Upper lobe of left lung (tissue), 6 donors: Measurements from ENCODE around the gene TIMP2. TPM values are rescaled to one million over a fixed set of nuclear protein-coding genes. Genes with fewer than 3 reads are reported as not detected.
"Not testable (repeated sequence)": the region's sequence is repeated elsewhere in the genome, so short reads cannot be mapped to it uniquely, and the experiment has no call there.

Experiments
- ATAC-seq, 2 donors: fragments of 200-7000 bp; cut with Tn5 transposase; one replicate each; pipeline ENCODE4 v1.9.1; 2022; ENCODE audit warnings: mild to moderate bottlenecking in 2 of 2, moderate library complexity in 2 of 2; ENCODE audit not compliant: low FRiP score in 2 of 2
- DNase-seq, 2 donors: peaks; one replicate each; pipeline ENCODE4 v3.0.0-alpha.2; 2019 to 2020
- H3K27ac ChIP-seq, 4 donors: fragments of 200-600 bp; sonication (generic); one replicate each; pipeline ENCODE4 v1.5.1; 2016 to 2019
- H3K27me3 ChIP-seq, 4 donors: fragments of 200-600 bp; sonication (generic); one replicate each; pipeline ENCODE4 v1.5.1; 2017 to 2019
- H3K36me3 ChIP-seq, 4 donors: fragments of 200-600 bp; sonication (generic); one replicate each; pipeline ENCODE4 v1.5.1; 2016 to 2019
- H3K4me1 ChIP-seq, 4 donors: fragments of 200-600 bp; sonication (generic); one replicate each; pipeline ENCODE4 v1.5.1; 2018 to 2019
- H3K4me3 ChIP-seq, 4 donors: fragments of 200-600 bp; sonication (generic); one replicate each; pipeline ENCODE4 v1.5.1; 2017 to 2019; ENCODE audit warnings: mild to moderate bottlenecking in 2 of 4, moderate library complexity in 1 of 4
- H3K9me3 ChIP-seq, 4 donors: fragments of 200-600 bp; sonication (generic); one replicate each; pipeline ENCODE4 v1.5.1; 2018 to 2019
- CTCF ChIP-seq, 6 experiments: fragments of 450-650 bp in 4 of 6; fragments of 200-600 bp in 2 of 6; sonication (generic) in 2 of 6; IDR thresholded peaks; one replicate each; pipeline ENCODE4 v1.5.1; 2016 to 2019; ENCODE audit warnings: antibody characterized with exemption in 6 of 6
- EP300 ChIP-seq, 4 donors: sonication (generic); formaldehyde crosslinking; IDR thresholded peaks; one replicate each; pipeline ENCODE4 v1.5.1; 2017; ENCODE audit warnings: antibody characterized with exemption in 4 of 4, control low read depth in 2 of 4
- POLR2A ChIP-seq, 4 donors: fragments of 450-650 bp; IDR thresholded peaks; one replicate each; pipeline ENCODE4 v1.5.1; 2016 to 2017; ENCODE audit warnings: antibody characterized with exemption in 4 of 4, mild to moderate bottlenecking in 2 of 4
- POLR2AphosphoS5 ChIP-seq, 2 donors: sonication (generic); formaldehyde crosslinking; IDR thresholded peaks; one replicate each; pipeline ENCODE4 v1.5.1; 2017; ENCODE audit warnings: antibody characterized with exemption in 2 of 2
- WGBS, 2 donors: methylation state at CpG; one replicate each; pipeline ENCODE4 v1.1.5; 2017 to 2018; 5-methylcytosine and 5-hydroxymethylcytosine counted together
- total RNA-seq, 6 donors: library from RNA; depleted of rRNA in 4 of 6; stranded (reverse); fragments of >200 nt in 4 of 6; gene quantifications; one replicate each; pipeline versions ENCODE4 v1.1.0 to v1.2.1, GENCODE V29; 2016 to 2021
- donor health status: DM: no; HTN: no; CAD: no; lungs with moderate emphysema.
- donor health status: DM: no; HTN: yes; CAD: no; lungs with severe emphysema.

TIMP2 gene
- total RNA-seq, 6 donors from 2014 or later, result 60.8 to 313 (median 145) TPM

- Histone ChIP-seq H3K4me3 (no peak overlapping the region), H3K27ac (peak overlapping the region in 3 of 4 donors; percentile 30 to 75 (median 35)), H3K9me3 (no peaks in the 10 kb centered on the region), H3K4me1 (peaks cover 22 to 39% (median 27%) of the 10 kb centered on the region in 4 donors), H3K36me3 (no peaks in the 10 kb centered on the region), H3K27me3 (no peaks in the 10 kb centered on the region)
- TF ChIP-seq CTCF (IDR thresholded peaks at IDR 0.05) (no peak), POLR2A (IDR thresholded peaks at IDR 0.05) (no peak), POLR2AphosphoS5 (IDR thresholded peaks at IDR 0.05) (no peak), EP300 (IDR thresholded peaks at IDR 0.05) (no peak)
- 72 to 83% methylated on average over 7 to 8 of the region's 8 CpGs for WGBS, 2 donors
- no peak for ATAC-seq
- no peak for DNase-seq
Observed at GRCh38 chr17:78912082-78912481, 13.1 kb downstream of the TIMP2 start.

- H3K9me3 ChIP-seq, H3K36me3 ChIP-seq, ATAC-seq, H3K4me3 ChIP-seq, H3K27me3 ChIP-seq, DNase-seq: not testable (repeated sequence)
- H3K27ac ChIP-seq, result peak overlapping the region; percentile 35 to 75 (median 66)
- peaks cover 19 to 35% (median 25%) of the 10 kb centered on the region in 4 donors for H3K4me1 ChIP-seq
- 86 to 88% methylated on average over 7 of the region's 7 CpGs for WGBS, 2 donors
Observed at GRCh38 chr17:78911543-78911942, 13.6 kb downstream of the TIMP2 start.

- DNase-seq (peak in 1 of 2 donors; percentile 71), ATAC-seq (peak; percentile 70 to 83)
- H3K27me3 ChIP-seq, result no peaks in the 10 kb centered on the region
- H3K36me3 ChIP-seq, result no peaks in the 10 kb centered on the region
- 67 to 71% methylated on average over 11 of the region's 11 CpGs for WGBS, 2 donors
- TF ChIP-seq CTCF (IDR thresholded peaks at IDR 0.05) (no peak), POLR2A (IDR thresholded peaks at IDR 0.05) (peak in 1 of 4 donors; percentile 39)
- no peaks in the 10 kb centered on the region for H3K9me3 ChIP-seq
- peaks cover 13 to 29% (median 21%) of the 10 kb centered on the region in 4 donors for H3K4me1 ChIP-seq
- H3K4me3 ChIP-seq, result no peak overlapping the region
- H3K27ac ChIP-seq, result peak overlapping the region; percentile 35 to 75 (median 66)
Observed at GRCh38 chr17:78910497-78911284, 14.5 kb downstream of the TIMP2 start.

GRCh38 chr17:78908426-78908825, 16.8 kb downstream of the TIMP2 start:
- no peak for ATAC-seq
- H3K27ac ChIP-seq, result no peak overlapping the region

GRCh38 chr17:78905541-78905940, 19.6 kb downstream of the TIMP2 start:
- no peak for TF ChIP-seq POLR2A (IDR thresholded peaks at IDR 0.05)
- no peak for TF ChIP-seq CTCF (IDR thresholded peaks at IDR 0.05)
- TF ChIP-seq POLR2AphosphoS5 (IDR thresholded peaks at IDR 0.05), result no peak
- TF ChIP-seq EP300 (IDR thresholded peaks at IDR 0.05), result no peak
- ATAC-seq (no peak), DNase-seq (no peak)
- Histone ChIP-seq H3K4me3 (no peak overlapping the region), H3K4me1 (no peaks in the 10 kb centered on the region), H3K27me3 (no peaks in the 10 kb centered on the region), H3K27ac (no peak overlapping the region), H3K9me3 (no peaks in the 10 kb centered on the region), H3K36me3 (peaks cover 0 to 6% (median 2%) of the 10 kb centered on the region in 4 donors)
- WGBS, 2 donors, result 81 to 90% methylated on average over 7 of the region's 7 CpGs

More at GRCh38 chr17:78908426-78908825, 16.8 kb downstream of the TIMP2 start:
- H3K4me3 ChIP-seq, result no peak overlapping the region
- H3K27me3 ChIP-seq, result no peaks in the 10 kb centered on the region
- H3K9me3 ChIP-seq, result no peaks in the 10 kb centered on the region
- DNase-seq, result no peak
- TF ChIP-seq POLR2A (IDR thresholded peaks at IDR 0.05) (no peak), CTCF (IDR thresholded peaks at IDR 0.05) (no peak), EP300 (IDR thresholded peaks at IDR 0.05) (no peak), POLR2AphosphoS5 (IDR thresholded peaks at IDR 0.05) (no peak)
- H3K36me3 ChIP-seq, result no peaks in the 10 kb centered on the region
- peaks cover 7 to 15% (median 9%) of the 10 kb centered on the region in 4 donors for H3K4me1 ChIP-seq
- 60 to 72% methylated on average over 4 of the region's 4 CpGs for WGBS, 2 donors
